GM23248 (cell line): ENCODE data around the gene CDC16.

ENCODE experiments used
- EZH2 ChIP-seq: fragments of 200-600 bp; sonication (generic); IDR thresholded peaks from 2 replicates; pipeline ENCODE4 v1.6.1; 2018; ENCODE audit warnings: antibody characterized with exemption, mild to moderate bottlenecking; ENCODE audit not compliant: insufficient read depth, poor library complexity, severe bottlenecking
- EZH2phosphoT487 ChIP-seq: fragments of 200-600 bp; sonication (generic); IDR thresholded peaks from 2 replicates; pipeline ENCODE4 v1.6.1; 2018; ENCODE audit warnings: antibody characterized with exemption, moderate library complexity, mild to moderate bottlenecking, low read depth; ENCODE audit not compliant: insufficient read depth

DNA sequence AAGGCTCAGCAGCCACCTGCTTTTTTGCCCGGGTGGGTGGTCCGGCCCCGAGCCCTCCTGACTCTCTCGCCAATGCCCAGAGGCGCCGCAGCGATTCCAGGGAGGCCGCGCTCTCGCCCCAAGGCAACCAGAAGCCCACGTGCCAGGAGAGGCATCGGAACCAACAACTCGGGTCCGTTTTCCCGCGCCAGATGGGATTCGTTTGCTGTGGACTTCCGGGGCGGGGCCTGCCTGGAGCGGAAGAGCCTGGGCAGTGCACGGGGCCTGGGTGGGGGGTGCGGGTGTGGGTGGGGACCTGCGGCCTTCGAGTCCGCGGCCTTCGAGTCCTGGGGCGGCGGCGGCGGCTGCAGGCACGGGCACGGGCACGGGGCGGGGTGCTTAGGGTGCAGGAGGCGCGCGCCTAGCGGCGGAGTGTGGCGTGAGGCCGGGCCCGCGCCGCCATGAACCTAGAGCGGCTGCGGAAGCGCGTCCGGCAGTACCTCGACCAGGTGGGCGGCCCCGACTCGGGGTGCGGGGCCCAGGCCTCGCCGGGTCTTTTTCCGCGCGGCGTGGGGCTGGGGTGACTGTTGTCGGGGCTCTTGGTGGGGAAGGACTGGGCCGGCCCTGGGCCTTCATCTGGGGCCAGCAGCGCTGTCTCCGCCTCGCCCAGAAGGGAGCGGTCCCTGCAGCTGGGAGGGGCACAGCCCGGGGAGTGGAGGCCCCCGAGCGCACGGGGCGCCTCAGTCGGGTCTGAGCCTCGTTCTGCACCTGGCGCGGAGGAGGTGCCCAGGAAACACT is at the start of gene CDC16:
- no peak for TF ChIP-seq EZH2
- TF ChIP-seq EZH2phosphoT487: no peak
